Vagina (tissue), 2 donors: ENCODE measurements around the gene PPFIBP1. TPM values are rescaled to one million over a fixed set of nuclear protein-coding genes. Genes with fewer than 3 reads are reported as not detected.

Experiments
- DNase-seq, 2 donors: peaks; one replicate each; pipeline ENCODE4 v3.0.0-alpha.2; 2017; ENCODE audit errors: extremely low spot score in 2 of 2
- H3K27ac ChIP-seq: fragments of 200-600 bp; sonication (generic); one replicate; pipeline ENCODE4 v1.5.1; 2019
- H3K27me3 ChIP-seq: fragments of 200-600 bp; sonication (generic); one replicate; pipeline ENCODE4 v1.5.1; 2019
- H3K36me3 ChIP-seq, 2 donors: fragments of 200-600 bp; sonication (generic); one replicate each; pipeline ENCODE4 v1.5.1; 2017 to 2019
- H3K4me1 ChIP-seq: fragments of 200-600 bp; sonication (generic); one replicate; pipeline ENCODE4 v1.5.1; 2019
- H3K4me3 ChIP-seq, 2 donors: fragments of 200-600 bp; sonication (generic); 1 replicate in 1 of 2; 2 replicates in 1 of 2; pipeline ENCODE4 v1.5.1; 2016 to 2019
- H3K9me3 ChIP-seq: fragments of 200-600 bp; sonication (generic); one replicate; pipeline ENCODE4 v1.5.1; 2019
- POLR2A ChIP-seq, 2 donors: fragments of 450-650 bp; IDR thresholded peaks; one replicate each; pipeline ENCODE4 v1.6.1; 2017; ENCODE audit warnings: antibody characterized with exemption in 2 of 2, mild to moderate bottlenecking in 2 of 2, moderate library complexity in 2 of 2
- POLR2AphosphoS5 ChIP-seq, 2 donors: sonication (generic); formaldehyde crosslinking; IDR thresholded peaks; one replicate each; pipeline ENCODE4 v1.9.0; 2017; ENCODE audit warnings: antibody characterized with exemption in 2 of 2, mild to moderate bottlenecking in 2 of 2, low read depth in 1 of 2; ENCODE audit not compliant: insufficient read depth in 1 of 2
- intact Hi-C: fragments of 100-400 bp; cut with DNase I; formaldehyde crosslinking; loops from one replicate; pipeline ENCODE4 v1.15.1; 2023
- total RNA-seq: library from RNA; depleted of rRNA; stranded (reverse); fragments of >200 nt; gene quantifications from one replicate; pipeline ENCODE4 v1.2.3, GENCODE V29; 2016
- TF ChIP-seq, protein P1 (sequence below), 3 experiments: fragments of 450-650 bp in 2 of 3; fragments of 200-600 bp in 1 of 3; sonication (generic) in 1 of 3; IDR thresholded peaks; one replicate each; pipeline ENCODE4 v1.5.1; 2017 to 2019; ENCODE audit warnings: antibody characterized with exemption in 3 of 3, mild to moderate bottlenecking in 2 of 3, moderate library complexity in 2 of 3

Gene PPFIBP1
- total RNA-seq, 1 donor from 2014 or later, result 101 TPM

DNA sequence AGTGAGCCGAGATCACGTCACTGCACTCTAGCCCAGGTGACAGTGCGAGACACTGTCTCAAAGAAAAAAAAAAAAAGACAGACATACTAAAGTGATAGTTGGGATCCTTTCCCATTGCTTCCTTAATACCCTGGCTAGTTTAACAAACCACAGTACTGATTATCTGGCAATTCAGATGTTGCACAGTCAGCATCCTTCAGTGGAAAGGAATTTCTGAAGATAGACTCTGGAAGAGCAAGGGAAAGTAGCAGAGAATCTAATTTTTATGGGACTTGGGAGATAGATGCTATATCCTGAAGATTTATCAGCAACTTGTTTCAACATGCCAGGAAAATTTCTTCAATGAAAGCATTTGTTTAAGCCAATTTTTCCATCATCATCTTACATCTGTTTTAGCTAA is 6.5 kb upstream of the PPFIBP1 start:
- H3K27ac ChIP-seq, result no peak overlapping the region
- no peaks in the 10 kb centered on the region for H3K9me3 ChIP-seq
- no peak overlapping the region for H3K4me3 ChIP-seq
- intact Hi-C loops, result no loop called here
- TF ChIP-seq POLR2AphosphoS5 (IDR thresholded peaks at IDR 0.05; ENCODE audit: insufficient read depth in 1 of 2, low read depth in 1 of 2) (no peak), POLR2A (IDR thresholded peaks at IDR 0.05) (no peak)
- TF ChIP-seq, protein P1, sequence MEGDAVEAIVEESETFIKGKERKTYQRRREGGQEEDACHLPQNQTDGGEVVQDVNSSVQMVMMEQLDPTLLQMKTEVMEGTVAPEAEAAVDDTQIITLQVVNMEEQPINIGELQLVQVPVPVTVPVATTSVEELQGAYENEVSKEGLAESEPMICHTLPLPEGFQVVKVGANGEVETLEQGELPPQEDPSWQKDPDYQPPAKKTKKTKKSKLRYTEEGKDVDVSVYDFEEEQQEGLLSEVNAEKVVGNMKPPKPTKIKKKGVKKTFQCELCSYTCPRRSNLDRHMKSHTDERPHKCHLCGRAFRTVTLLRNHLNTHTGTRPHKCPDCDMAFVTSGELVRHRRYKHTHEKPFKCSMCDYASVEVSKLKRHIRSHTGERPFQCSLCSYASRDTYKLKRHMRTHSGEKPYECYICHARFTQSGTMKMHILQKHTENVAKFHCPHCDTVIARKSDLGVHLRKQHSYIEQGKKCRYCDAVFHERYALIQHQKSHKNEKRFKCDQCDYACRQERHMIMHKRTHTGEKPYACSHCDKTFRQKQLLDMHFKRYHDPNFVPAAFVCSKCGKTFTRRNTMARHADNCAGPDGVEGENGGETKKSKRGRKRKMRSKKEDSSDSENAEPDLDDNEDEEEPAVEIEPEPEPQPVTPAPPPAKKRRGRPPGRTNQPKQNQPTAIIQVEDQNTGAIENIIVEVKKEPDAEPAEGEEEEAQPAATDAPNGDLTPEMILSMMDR (IDR thresholded peaks at IDR 0.05), result no peak
- peaks cover 6% of the 10 kb centered on the region for H3K4me1 ChIP-seq
- no peak for DNase-seq
- H3K27me3 ChIP-seq, result no peaks in the 10 kb centered on the region
- H3K36me3 ChIP-seq, result no peaks in the 10 kb centered on the region

DNA sequence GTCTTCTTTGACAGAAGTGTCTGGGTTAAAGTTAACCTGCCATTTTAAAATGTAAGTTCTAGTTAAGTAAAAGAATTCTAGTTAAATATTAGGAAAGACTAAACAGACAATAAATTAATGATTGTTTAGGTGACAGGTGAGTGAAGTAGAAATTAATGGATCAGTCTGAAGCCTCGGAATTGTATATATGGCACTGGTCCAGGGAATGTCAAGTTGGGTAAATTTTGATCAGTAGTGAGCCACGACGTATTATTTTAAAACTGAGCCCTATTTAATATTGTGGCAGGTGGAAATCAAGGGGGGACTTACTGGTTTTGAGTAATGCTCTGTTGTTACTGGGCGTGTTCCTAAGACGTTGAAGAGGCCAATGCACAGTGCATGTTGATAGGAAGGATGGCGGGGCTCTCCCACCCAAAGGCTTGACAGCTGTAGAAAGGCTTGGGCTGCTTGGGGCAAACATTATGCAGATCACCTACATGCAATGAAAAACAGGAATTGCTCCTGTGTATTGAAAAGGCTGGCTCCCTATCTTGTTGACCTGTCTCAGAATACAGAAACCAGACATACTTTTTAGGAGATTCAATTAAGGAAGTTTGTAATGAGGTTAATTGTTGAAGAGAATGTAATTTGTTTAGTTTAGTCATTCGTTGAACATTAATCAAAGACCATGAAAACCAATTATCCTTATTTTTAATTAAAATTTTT is 5.9 kb upstream of the PPFIBP1 start:
- no peak overlapping the region for H3K4me3 ChIP-seq
- intact Hi-C loops, result no loop called here
- H3K4me1 ChIP-seq, result peaks cover 11% of the 10 kb centered on the region
- no peaks in the 10 kb centered on the region for H3K36me3 ChIP-seq
- no peaks in the 10 kb centered on the region for H3K27me3 ChIP-seq
- H3K27ac ChIP-seq, result no peak overlapping the region
- H3K9me3 ChIP-seq, result no peaks in the 10 kb centered on the region
- no peak for TF ChIP-seq POLR2AphosphoS5 (IDR thresholded peaks at IDR 0.05; ENCODE audit: insufficient read depth in 1 of 2, low read depth in 1 of 2)
- TF ChIP-seq, protein P1 (IDR thresholded peaks at IDR 0.05), result no peak
- no peak for TF ChIP-seq POLR2A (IDR thresholded peaks at IDR 0.05)
- DNase-seq, result no peak

DNA sequence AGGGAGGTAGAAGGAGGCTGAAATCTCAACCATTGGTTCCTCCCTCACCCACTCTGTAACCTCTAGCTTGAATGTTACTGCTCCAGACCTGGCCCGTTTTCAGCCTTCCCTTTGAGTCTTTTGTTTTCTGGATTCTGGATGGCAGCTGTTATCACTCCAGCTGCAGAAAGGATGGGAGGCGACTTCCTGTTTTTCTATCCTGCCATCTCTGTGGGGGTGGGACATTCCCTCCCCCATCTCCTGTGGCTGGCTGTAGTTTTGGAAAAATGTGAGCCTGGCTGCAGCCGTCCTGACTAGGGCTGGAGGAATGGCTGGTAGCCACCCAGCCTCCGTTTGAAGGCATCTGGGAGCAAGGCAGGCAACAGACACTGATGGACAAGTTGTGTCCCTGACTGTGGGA is 2.9 kb upstream of the PPFIBP1 start:
- intact Hi-C loops, result no loop called here
- peaks cover 18% of the 10 kb centered on the region for H3K4me1 ChIP-seq
- no peak overlapping the region for H3K27ac ChIP-seq
- DNase-seq, result no peak
- no peaks in the 10 kb centered on the region for H3K9me3 ChIP-seq
- no peaks in the 10 kb centered on the region for H3K36me3 ChIP-seq
- H3K4me3 ChIP-seq, result no peak overlapping the region
- no peaks in the 10 kb centered on the region for H3K27me3 ChIP-seq
- TF ChIP-seq, protein P1 (IDR thresholded peaks at IDR 0.05), result no peak
- TF ChIP-seq POLR2A (IDR thresholded peaks at IDR 0.05) (no peak), POLR2AphosphoS5 (IDR thresholded peaks at IDR 0.05; ENCODE audit: insufficient read depth in 1 of 2, low read depth in 1 of 2) (no peak)

DNA sequence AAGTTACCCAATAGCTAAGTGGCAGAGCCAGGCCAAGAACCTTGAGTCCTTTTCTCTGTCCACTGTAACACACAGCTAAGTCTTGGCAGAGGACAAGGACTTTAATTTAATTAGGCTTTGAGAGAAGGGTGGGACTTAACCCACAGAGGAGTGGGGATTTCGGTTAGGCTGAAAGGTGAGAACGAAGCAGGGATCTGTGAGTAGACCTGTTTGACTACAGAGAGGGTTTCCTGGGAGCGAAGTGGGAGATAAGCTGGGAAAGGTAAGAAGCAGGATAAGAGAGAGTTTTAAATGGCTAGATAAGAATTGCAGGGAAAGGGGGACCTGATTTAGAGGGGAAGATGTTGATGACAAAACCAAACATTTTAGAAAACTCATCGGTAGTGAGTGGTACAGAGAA is 2.0 kb upstream of the PPFIBP1 start:
- H3K4me1 ChIP-seq, result peaks cover 25% of the 10 kb centered on the region
- intact Hi-C loops, result loop anchor here (2.0 kb wide), 1 partner anchor 59 kb away; no protein-coding TSS in a partner anchor
- H3K4me3 ChIP-seq, result no peak overlapping the region
- no peak overlapping the region for H3K27ac ChIP-seq
- TF ChIP-seq POLR2A (IDR thresholded peaks at IDR 0.05), result no peak
- TF ChIP-seq, protein P1 (IDR thresholded peaks at IDR 0.05), result no peak
- TF ChIP-seq POLR2AphosphoS5 (IDR thresholded peaks at IDR 0.05; ENCODE audit: insufficient read depth in 1 of 2, low read depth in 1 of 2), result no peak
- no peaks in the 10 kb centered on the region for H3K27me3 ChIP-seq
- DNase-seq, result no peak
- H3K9me3 ChIP-seq, result no peaks in the 10 kb centered on the region
- no peaks in the 10 kb centered on the region for H3K36me3 ChIP-seq

DNA sequence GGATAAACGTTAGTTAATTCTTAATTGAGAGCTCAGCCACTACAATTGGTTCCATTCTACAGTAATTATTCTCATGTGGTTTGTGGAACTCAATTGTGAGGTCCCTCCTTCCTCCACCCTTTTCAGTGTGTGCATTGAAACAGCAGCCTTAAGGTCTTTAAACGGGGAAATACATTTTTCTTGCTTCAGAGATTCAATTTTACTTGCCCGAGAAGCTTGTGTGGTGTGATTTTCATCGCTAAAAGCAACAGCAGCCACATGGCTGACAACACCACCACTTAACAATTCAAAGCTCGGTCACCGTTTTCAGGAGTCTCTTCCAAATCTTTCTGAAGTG is 733 bp upstream of the PPFIBP1 start:
- intact Hi-C loops, result loop anchor here (2.0 kb wide), 1 partner anchor 60 kb away; no protein-coding TSS in a partner anchor
- peak overlapping the region; percentile 61 to 70 for H3K4me3 ChIP-seq
- H3K36me3 ChIP-seq, result no peaks in the 10 kb centered on the region
- no peaks in the 10 kb centered on the region for H3K27me3 ChIP-seq
- TF ChIP-seq, protein P1 (IDR thresholded peaks at IDR 0.05), result no peak
- TF ChIP-seq POLR2AphosphoS5 (IDR thresholded peaks at IDR 0.05; ENCODE audit: insufficient read depth in 1 of 2, low read depth in 1 of 2) (no peak), POLR2A (IDR thresholded peaks at IDR 0.05) (no peak)
- no peak for DNase-seq
- no peaks in the 10 kb centered on the region for H3K9me3 ChIP-seq
- peaks cover 25% of the 10 kb centered on the region for H3K4me1 ChIP-seq
- H3K27ac ChIP-seq, result peak overlapping the region; percentile 87
